HepG2 (cell line): ENCODE data around the gene SGCE. TPM values are rescaled to one million over a fixed set of nuclear protein-coding genes. Genes with fewer than 3 reads are reported as not detected.

ENCODE experiments used
- AHDC1 ChIP-seq: sonication (generic); formaldehyde crosslinking; IDR thresholded peaks from 2 replicates; pipeline ENCODE4 v1.5.1; 2020; ENCODE audit warnings: mild to moderate bottlenecking, missing genetic modification reagents, borderline replicate concordance
- ATF3 ChIP-seq: sonication (generic); formaldehyde crosslinking; IDR thresholded peaks from 2 replicates; pipeline ENCODE4 v1.4.0; 2020; ENCODE audit warnings: missing genetic modification reagents
- CCDC6 ChIP-seq: sonication (generic); formaldehyde crosslinking; IDR thresholded peaks from 2 replicates; pipeline ENCODE4 v1.8.1; 2022; ENCODE audit warnings: mild to moderate bottlenecking, missing genetic modification reagents, moderate library complexity
- CREB3 ChIP-seq: sonication (generic); formaldehyde crosslinking; IDR thresholded peaks from 2 replicates; pipeline ENCODE4 v1.5.0; 2020; ENCODE audit warnings: missing genetic modification reagents
- EZH2 ChIP-seq: conservative IDR thresholded peaks from 2 replicates; pipeline ENCODE4 v1.6.1; 2012; ENCODE audit warnings: mild to moderate bottlenecking, low read depth, low read length, moderate library complexity
- FOXM1 ChIP-seq: sonication (generic); formaldehyde crosslinking; IDR thresholded peaks from 2 replicates; pipeline ENCODE4 v1.5.0; 2020; ENCODE audit warnings: missing genetic modification reagents
- HOXA5 ChIP-seq: sonication (generic); formaldehyde crosslinking; IDR thresholded peaks from 2 replicates; pipeline ENCODE4 v1.4.0; 2020; ENCODE audit warnings: missing genetic modification reagents
- KDM5B ChIP-seq: sonication (generic); formaldehyde crosslinking; IDR thresholded peaks from 2 replicates; pipeline ENCODE4 v1.4.0; 2020; ENCODE audit warnings: missing genetic modification reagents, mild to moderate bottlenecking, borderline replicate concordance
- MAZ ChIP-seq, 2 experiments: sonication (generic) in 1 of 2; formaldehyde crosslinking in 1 of 2; IDR thresholded peaks; 2 replicates each; pipeline versions ENCODE4 v1.5.0 to v1.6.1; 2012 to 2020; ENCODE audit warnings: low read depth in 2 of 2, mild to moderate bottlenecking in 2 of 2, borderline replicate concordance in 1 of 2, improper control_type of control experiment in 1 of 2, low read length in 1 of 2, missing genetic modification reagents in 1 of 2, moderate library complexity in 1 of 2
- SNAPC5 ChIP-seq: sonication (generic); formaldehyde crosslinking; IDR thresholded peaks from 2 replicates; pipeline ENCODE4 v1.8.1; 2023; ENCODE audit warnings: mild to moderate bottlenecking, missing genetic modification reagents, borderline replicate concordance
- SYNCRIP ChIP-seq: fragments of 200-400 bp; formaldehyde crosslinking; IDR thresholded peaks from 2 replicates; pipeline ENCODE4 v1.6.1; 2018; ENCODE audit warnings: mild to moderate bottlenecking, low read depth, low read length; ENCODE audit not compliant: insufficient read depth
- XRCC5 ChIP-seq: fragments of 200-400 bp; formaldehyde crosslinking; optimal IDR thresholded peaks from 2 replicates; pipeline ENCODE3; 2017; ENCODE audit warnings: mild to moderate bottlenecking, low read length
- YY1 ChIP-seq: IDR thresholded peaks from 2 replicates; pipeline ENCODE4 v1.6.1; 2011; ENCODE audit warnings: low read length, low read depth, moderate library complexity, mild to moderate bottlenecking; ENCODE audit not compliant: insufficient read depth, insufficient replicate concordance
- ZBTB7A ChIP-seq: sonication (generic); formaldehyde crosslinking; IDR thresholded peaks from 2 replicates; pipeline ENCODE4 v1.8.0; 2022; ENCODE audit warnings: mild to moderate bottlenecking, missing genetic modification reagents
- ZNF33B ChIP-seq: sonication (generic); formaldehyde crosslinking; IDR thresholded peaks from 2 replicates; pipeline ENCODE4 v1.5.1; 2020; ENCODE audit warnings: mild to moderate bottlenecking, missing genetic modification reagents
- ZNF781 ChIP-seq: sonication (generic); formaldehyde crosslinking; IDR thresholded peaks from 2 replicates; pipeline ENCODE4 v1.5.1; 2020; ENCODE audit warnings: borderline replicate concordance, mild to moderate bottlenecking, missing genetic modification reagents; ENCODE audit errors: not compliant biosample characterization
- polyA plus RNA-seq, 8 experiments: library from polyadenylated mRNA; depleted of rRNA in 3 of 8; stranded (reverse) in 7 of 8; unstranded in 1 of 8; fragments of >200 nt; fragmentation: Illumina TruSeq in 4 of 8; extraction: Trizol in 4 of 8; gene quantifications; 2 replicates each; pipeline versions ENCODE4 v1.2.1 to v1.2.3, GENCODE V29; 2011 to 2016; ENCODE audit warnings: low read depth in 4 of 8, missing spikeins in 1 of 8, mixed read lengths in 1 of 8; ENCODE audit not compliant: insufficient read depth in 1 of 8
- total RNA-seq, 5 experiments: library from RNA; depleted of rRNA; stranded (reverse); fragments of >200 nt; fragmentation: Illumina TruSeq; extraction: Trizol; gene quantifications; 2 replicates each; pipeline ENCODE4 v1.2.3, GENCODE V29; 2016; ENCODE audit warnings: low read depth in 1 of 5

The SGCE gene
- total and polyA plus RNA-seq, 2 of the 13 experiments (the other 11 are each of a cell fraction or from before 2014, with no cell fraction given): 52.3 to 71.1 TPM

GRCh38 chr7:94623820-94624219, 32.1 kb downstream of the SGCE start (continued):
- TF ChIP-seq ZNF781 (CRISPR knock-in tag) (no peak), SYNCRIP (no peak), YY1 (no peak), CREB3 (CRISPR knock-in tag) (no peak), MAZ (IDR thresholded peaks at IDR 0.05; ENCODE audit: borderline replicate concordance, low read depth, low read length) (no peak), MAZ (CRISPR knock-in tag; IDR thresholded peaks at IDR 0.05; ENCODE audit: low read depth) (no peak), ATF3 (CRISPR knock-in tag) (no peak), KDM5B (CRISPR knock-in tag) (no peak), CCDC6 (CRISPR knock-in tag) (no peak), XRCC5 (no peak), EZH2 (no peak), AHDC1 (peak; percentile 99), SNAPC5 (CRISPR knock-in tag) (0 out of 2 replicates have a peak, but pooled peaks have one; percentile 32), ZBTB7A (no peak), HOXA5 (CRISPR knock-in tag) (no peak), FOXM1 (CRISPR knock-in tag) (no peak), ZNF33B (no peak)
